ENCODE measurements around the gene BMPR2. TPM values are rescaled to one million over a fixed set of nuclear protein-coding genes. Genes with fewer than 3 reads are reported as not detected.
"Not testable (repeated sequence)": the region's sequence is repeated elsewhere in the genome, so short reads cannot be mapped to it uniquely, and the experiment has no call there.

BMPR2 gene
- total RNA-seq, 1 donor from 2014 or later, result 57.8 TPM

GRCh38 chr2:202382684-202383083, 6.6 kb downstream of the BMPR2 start:
- no peak for DNase-seq (ENCODE audit: low spot score)

- DNase-seq (ENCODE audit: low spot score), result not testable (repeated sequence)
Observed at GRCh38 chr2:202386495-202386894, 10.4 kb downstream of the BMPR2 start.

DNA sequence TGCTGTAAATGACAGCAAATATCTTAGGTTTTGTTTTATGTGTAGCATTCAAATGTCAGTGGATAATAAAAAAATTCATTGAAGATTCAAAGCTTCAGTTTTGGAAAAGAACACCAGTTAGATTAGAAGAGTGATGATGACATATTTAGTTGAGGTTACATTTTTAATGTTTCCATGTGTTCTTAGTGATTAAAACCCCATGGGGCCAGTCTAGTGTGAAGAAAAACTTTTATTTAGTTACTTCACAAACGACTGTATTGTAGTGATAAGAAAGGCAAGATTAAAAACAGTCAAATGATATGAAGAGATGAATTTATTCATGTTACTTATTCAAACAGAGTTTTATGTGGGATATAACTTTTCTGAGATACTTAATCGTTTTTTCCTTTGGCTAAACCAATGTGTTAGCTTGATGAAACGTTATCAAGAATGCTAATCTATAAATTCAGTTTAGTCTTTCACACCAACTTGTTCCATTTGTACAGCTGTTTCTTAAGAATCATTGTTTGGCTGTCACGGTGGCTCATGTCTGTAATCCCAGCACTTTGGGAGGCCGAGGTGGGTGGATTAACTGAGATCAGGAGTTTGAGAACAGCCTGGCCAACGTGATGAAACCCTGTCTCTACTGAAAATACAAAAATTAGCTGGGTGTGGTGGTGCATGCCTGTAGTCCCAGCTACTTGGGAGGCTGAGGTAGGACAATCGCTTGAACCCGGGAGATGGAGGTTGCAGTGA, 11.6 kb downstream of the BMPR2 start:
- no peak for DNase-seq (ENCODE audit: low spot score)

GRCh38 chr2:202400941-202401340, 24.8 kb downstream of the BMPR2 start:
- no peak for DNase-seq (ENCODE audit: low spot score)

GRCh38 chr2:202405798-202406197, 29.7 kb downstream of the BMPR2 start:
- DNase-seq (ENCODE audit: low spot score), result no peak

DNA sequence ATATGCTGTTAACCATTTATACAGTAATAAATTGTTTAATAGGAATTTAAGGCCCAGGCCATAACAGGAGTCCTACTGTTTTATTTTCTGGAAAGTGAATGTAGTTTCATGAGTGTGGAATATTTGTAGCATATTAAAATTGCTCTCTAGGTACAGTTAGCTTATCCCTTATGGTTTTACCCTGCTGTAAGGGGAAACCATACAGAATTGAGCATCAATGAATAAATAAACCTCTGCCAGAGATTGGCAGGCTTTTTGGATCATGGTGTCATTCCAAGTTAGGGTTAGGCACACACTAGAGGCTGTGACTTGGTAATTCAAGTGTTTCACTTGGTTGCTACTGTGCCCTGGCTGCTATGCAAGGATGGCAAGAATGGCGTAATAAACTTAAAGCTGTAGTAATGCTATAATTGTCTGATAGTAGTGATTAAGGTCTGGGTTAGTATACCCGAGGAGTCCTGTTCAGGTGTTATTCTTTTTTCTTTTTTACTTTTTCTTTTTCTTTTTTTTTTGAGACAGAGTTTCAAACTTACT, 30.4 kb downstream of the BMPR2 start:
- no peak for DNase-seq (ENCODE audit: low spot score)

- no peak for DNase-seq (ENCODE audit: low spot score)
Observed at GRCh38 chr2:202408546-202409140, 32.5 kb downstream of the BMPR2 start.

- DNase-seq (ENCODE audit: low spot score), result no peak
Observed at GRCh38 chr2:202410092-202410491, 34.0 kb downstream of the BMPR2 start.

DNA sequence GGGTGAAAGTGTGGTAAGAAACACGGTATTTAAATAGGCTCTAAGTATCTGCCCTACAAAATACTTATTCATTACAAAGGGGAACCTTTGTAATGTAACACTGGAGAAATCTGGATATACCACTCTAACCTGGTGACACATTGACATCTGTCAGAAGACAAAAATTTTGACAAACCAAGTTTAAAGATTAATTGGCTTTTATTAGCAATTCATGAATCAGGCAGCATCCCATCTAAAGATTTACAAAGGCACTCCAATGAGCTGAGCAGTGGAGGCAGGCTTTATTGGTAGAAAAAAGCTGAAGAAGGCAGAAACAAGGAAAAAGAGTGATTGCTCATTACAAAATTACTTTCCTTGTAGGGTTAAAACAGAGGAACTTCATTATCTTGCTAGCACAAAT, 35.0 kb downstream of the BMPR2 start:
- DNase-seq (ENCODE audit: low spot score), result no peak

GRCh38 chr2:202418027-202418426, 41.9 kb downstream of the BMPR2 start:
- DNase-seq (ENCODE audit: low spot score), result no peak

DNA sequence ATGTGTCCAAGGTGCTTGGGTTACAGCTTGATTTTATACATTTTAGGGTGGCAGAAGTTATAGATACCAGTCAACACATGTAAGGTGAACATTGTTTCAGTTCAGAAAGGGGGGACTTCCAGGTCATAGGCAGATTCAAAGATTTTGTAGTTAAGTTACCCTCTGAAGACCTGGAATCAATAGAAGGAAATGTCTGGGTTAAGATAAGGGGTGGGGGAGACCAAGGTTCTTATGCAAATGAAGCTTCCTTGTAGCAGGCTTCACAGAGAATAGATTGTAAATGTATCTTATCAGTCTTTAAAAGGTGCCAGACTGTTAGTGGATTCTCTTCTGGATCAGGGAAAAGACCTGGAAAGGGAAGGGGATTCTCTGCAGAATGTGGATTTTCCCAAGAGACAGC, 42.4 kb downstream of the BMPR2 start:
- DNase-seq (ENCODE audit: low spot score), result no peak

- no peak for DNase-seq (ENCODE audit: low spot score)
Observed at GRCh38 chr2:202423139-202423538, 47.0 kb downstream of the BMPR2 start.

- DNase-seq (ENCODE audit: low spot score), result no peak
Observed at GRCh38 chr2:202425036-202425435, 48.9 kb downstream of the BMPR2 start.

DNA sequence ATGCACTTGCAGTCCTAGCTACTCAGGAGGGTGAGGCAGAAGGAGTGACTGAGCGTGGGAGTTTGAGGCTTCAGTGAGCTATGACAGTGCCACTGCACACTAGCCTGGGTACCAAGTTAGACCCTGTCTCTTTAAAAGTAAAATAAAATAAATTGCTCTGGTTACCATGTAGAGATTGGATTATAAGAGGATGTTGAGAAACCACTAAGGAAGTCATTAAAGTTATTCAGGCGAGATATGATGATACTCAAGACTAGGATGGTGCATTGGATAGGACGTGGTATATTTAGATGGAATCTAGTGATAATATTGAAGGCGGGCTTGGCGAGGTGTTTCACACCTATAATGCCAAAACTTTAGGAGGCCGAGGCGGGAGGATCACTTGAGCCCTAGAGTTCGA, 50.6 kb downstream of the BMPR2 start:
- no peak for DNase-seq (ENCODE audit: low spot score)

- DNase-seq (ENCODE audit: low spot score), result no peak
Observed at GRCh38 chr2:202429164-202429980, 53.2 kb downstream of the BMPR2 start.

DNA sequence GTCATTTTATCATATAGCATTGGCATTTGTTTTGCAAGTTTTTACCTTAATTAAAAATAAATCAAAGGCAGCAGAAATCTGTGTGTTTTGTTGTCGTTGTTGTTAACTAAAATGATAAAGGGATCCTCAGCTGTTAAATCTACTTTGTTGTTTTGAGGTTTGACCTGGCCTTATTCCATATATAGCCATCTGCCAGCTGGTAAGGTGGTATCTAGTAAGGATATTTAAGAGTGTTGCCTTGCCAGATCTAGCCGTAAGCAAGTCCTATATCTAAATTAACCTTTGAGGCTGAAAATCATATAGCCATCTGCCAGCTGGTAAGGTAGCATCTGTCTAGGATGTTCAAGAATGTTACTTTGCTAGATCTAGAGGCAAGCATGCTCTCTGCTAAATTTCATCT, 56.6 kb downstream of the BMPR2 start:
- no peak for DNase-seq (ENCODE audit: low spot score)

GRCh38 chr2:202434472-202434871, 58.3 kb downstream of the BMPR2 start:
- no peak for DNase-seq (ENCODE audit: low spot score)

DNA sequence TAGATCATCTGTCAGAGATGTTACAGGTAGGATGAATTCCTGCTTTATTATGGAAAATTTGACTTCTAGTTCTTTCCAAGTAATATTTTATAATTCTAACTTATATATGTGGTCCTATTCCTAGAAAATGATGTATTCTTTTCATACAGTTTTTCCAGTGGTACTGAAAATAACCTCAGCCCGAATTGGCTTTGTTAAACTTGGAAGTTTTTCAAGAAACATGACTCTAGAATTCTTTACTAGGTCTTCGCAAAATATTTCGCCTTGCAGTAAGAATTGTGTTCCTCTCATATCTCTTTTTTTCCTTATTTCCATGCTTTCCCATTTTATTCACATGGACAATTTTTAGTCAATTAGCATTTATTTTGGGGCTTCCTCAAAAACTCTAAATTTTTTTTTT, 60.5 kb downstream of the BMPR2 start:
- DNase-seq (ENCODE audit: low spot score), result no peak

GRCh38 chr2:202440117-202440516, 64.0 kb downstream of the BMPR2 start:
- DNase-seq (ENCODE audit: low spot score), result not testable (repeated sequence)

GRCh38 chr2:202442882-202443281, 66.8 kb downstream of the BMPR2 start:
- no peak for DNase-seq (ENCODE audit: low spot score)

DNA sequence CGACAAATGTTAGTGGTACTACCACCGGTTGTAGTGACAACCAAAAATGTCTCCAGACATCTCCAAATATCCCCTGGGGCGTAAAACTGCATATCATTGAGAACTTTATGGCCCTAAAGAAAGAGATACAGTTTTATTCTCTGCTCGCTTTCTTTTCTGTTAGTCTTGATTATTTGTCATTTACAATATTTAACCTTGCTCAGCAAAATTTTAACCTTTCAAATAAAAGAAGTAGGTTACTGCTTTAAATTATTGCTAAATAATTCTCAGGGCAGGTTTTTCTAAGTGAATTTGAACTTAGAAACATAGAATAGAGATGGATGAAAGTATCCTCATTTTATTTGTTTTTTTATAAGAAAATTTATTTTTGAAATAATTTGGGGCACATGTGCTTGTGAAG, 67.9 kb downstream of the BMPR2 start:
- no peak for DNase-seq (ENCODE audit: low spot score)

DNA sequence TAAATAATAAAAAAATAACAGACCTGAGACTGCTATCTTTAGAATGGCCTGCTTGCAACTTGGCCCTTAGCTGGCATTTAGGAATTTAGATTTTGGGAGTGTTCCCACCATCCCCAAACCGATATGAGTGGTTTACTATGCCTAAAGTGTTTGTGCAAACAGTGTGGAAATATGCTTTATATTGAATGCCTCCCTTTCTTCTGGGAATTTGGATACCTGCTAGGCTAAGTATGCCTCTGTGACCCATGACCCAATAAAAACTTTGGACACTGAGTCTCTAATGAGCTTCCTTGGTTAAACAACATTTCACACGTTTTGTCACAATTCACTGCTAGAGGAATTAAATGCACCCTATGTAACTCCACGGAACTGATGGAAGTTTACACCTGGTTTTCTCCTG, 73.2 kb downstream of the BMPR2 start:
- DNase-seq (ENCODE audit: low spot score), result no peak

DNA sequence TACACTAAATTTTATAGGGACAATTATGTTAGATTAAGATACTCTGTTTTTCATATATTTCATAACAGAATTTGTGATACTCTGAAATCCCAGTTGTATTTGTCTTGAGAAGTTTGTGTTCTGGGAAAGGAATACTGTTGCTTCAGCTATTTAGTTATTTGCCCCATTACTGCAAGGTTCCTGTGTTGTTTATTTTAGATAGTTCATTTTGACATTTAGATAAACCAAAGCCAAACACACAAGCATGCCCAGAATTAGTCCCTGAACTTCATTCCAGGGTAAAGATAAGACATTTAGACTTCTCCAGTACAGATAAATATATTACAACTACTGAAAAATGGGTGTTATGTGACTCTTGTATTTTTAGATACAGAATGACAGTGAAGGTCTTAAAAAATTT, 74.7 kb downstream of the BMPR2 start:
- no peak for DNase-seq (ENCODE audit: low spot score)

All from mucosa of gallbladder (tissue), 1 donor.